T-helper 1 cell treated with Interleukin-12 subunit alpha and Interleukin-12 subunit beta and Interleukin-4 antibody, amounts not matched to agents 30 μg/mL and 1 μg/mL, for 36 hours (primary cell): ENCODE measurements around the gene TRAF3.

Source experiments
- H3K27ac Mint-ChIP-seq: one replicate; pipeline ENCODE4 v1.8.0; 2021; ENCODE audit warnings: mild to moderate bottlenecking, mixed read lengths
- H3K27me3 Mint-ChIP-seq: one replicate; pipeline ENCODE4 v1.8.0; 2021; ENCODE audit warnings: low read depth, mixed read lengths
- H3K36me3 Mint-ChIP-seq: one replicate; pipeline ENCODE4 v1.8.0; 2021; ENCODE audit warnings: low read depth, mixed read lengths
- H3K4me1 Mint-ChIP-seq: one replicate; pipeline ENCODE4 v1.8.0; 2021; ENCODE audit warnings: low read depth, mixed read lengths
- H3K4me3 Mint-ChIP-seq: one replicate; pipeline ENCODE4 v1.8.0; 2021; ENCODE audit warnings: mild to moderate bottlenecking, moderate library complexity, mixed read lengths
- H3K9me3 Mint-ChIP-seq: one replicate; pipeline ENCODE4 v1.8.0; 2021; ENCODE audit warnings: mixed read lengths

Gene TRAF3

DNA sequence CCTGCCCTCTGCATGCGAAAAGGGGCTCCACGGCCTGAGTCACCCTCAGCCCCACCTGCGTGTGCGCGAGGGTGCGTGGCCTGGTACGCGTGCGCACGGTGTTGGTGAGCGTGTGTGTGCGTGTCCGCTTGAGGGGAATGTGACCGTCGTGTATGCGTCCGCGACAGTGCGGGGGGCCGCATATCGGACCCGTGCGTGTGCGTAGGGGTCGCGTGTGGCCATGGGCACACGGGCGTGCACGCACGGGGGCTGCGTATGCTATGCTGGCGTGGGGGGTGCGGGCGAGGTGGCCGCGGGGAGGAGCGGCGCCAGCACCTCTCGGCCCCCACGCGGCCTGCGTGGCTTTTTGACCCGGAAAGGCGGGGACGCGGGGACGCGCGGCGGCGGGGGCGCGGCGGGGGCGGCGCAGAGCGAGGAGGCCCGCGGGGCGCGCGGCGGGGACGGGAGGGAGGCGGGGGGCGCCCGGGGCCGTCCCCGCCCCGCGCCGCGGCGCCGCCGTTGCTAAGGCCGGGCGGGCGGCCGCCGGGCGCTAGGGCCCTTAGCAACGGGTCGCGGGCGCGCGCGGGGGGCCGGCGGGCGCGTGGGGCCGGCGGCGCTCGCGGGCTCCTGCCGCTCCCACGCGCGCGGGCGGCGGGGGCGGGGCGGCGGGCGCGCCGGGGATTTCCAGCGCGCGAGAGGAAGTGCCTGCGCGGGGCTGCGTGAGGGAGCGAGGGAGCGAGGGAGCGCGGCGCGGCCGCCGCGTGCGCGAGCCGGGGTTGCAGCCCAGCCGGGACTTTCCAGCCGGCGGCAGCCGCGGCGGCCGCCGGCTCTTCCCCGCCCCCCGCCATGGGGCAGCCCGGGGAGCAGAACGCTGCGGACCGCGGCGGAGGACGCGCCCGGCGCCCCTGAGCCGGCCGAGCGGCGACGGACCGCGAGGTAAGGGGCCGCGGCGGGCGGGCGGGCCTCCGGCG is at the start of gene TRAF3:
TRAF3 (plus strand) TSS at position 689 of the 950 bp plus-strand sequence. CDS start 92,753 bp downstream, outside the sequence.
- peak within 1 kb of the TSS; percentile 92 for H3K27ac Mint-ChIP-seq
- peak within 1 kb of the TSS; percentile 89 for H3K4me3 Mint-ChIP-seq
- H3K4me1 Mint-ChIP-seq, result peaks cover 41% of the 10 kb centered on the region
- H3K9me3 Mint-ChIP-seq, result no peaks in the 10 kb centered on the region
- peaks cover 3% of the 10 kb centered on the region for H3K27me3 Mint-ChIP-seq
- peaks cover 28% of the 10 kb centered on the region for H3K36me3 Mint-ChIP-seq

DNA sequence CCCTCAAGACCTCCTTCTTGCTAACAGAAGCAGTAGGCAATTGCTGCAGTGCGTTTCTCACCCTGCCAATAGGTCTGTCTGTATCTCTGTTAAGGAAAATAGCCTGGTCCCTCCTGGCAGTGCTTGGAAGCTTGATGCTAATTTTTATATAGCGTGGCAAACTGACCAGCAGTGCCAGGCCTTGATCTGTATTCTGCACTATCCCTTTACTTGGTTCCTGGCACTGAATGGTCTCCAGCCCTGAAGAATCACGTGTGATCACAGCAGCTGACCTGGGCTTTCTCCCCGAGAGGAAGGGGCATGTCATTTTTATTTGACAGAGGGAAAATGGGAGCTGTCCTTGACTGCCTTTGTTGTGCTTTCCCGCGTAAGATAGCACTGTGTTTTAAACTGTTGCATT is 48.7 kb upstream of the TRAF3 start:
- Mint-ChIP-seq H3K27ac (no peak overlapping the region), H3K36me3 (peaks cover 19% of the 10 kb centered on the region), H3K4me3 (no peak overlapping the region), H3K9me3 (no peaks in the 10 kb centered on the region), H3K4me1 (no peaks in the 10 kb centered on the region), H3K27me3 (no peaks in the 10 kb centered on the region)

GRCh38 chr14:102729268-102729667 is 48.0 kb upstream of the TRAF3 start:
- peaks cover 16% of the 10 kb centered on the region for H3K36me3 Mint-ChIP-seq
- H3K27me3 Mint-ChIP-seq, result no peaks in the 10 kb centered on the region
- H3K4me3 Mint-ChIP-seq, result no peak overlapping the region
- H3K9me3 Mint-ChIP-seq, result no peaks in the 10 kb centered on the region
- no peaks in the 10 kb centered on the region for H3K4me1 Mint-ChIP-seq
- H3K27ac Mint-ChIP-seq, result no peak overlapping the region

GRCh38 chr14:102729825-102730224 is 47.4 kb upstream of the TRAF3 start:
- Mint-ChIP-seq H3K27me3 (no peaks in the 10 kb centered on the region), H3K27ac (no peak overlapping the region), H3K36me3 (peaks cover 13% of the 10 kb centered on the region), H3K4me3 (no peak overlapping the region), H3K4me1 (no peaks in the 10 kb centered on the region), H3K9me3 (no peaks in the 10 kb centered on the region)

DNA sequence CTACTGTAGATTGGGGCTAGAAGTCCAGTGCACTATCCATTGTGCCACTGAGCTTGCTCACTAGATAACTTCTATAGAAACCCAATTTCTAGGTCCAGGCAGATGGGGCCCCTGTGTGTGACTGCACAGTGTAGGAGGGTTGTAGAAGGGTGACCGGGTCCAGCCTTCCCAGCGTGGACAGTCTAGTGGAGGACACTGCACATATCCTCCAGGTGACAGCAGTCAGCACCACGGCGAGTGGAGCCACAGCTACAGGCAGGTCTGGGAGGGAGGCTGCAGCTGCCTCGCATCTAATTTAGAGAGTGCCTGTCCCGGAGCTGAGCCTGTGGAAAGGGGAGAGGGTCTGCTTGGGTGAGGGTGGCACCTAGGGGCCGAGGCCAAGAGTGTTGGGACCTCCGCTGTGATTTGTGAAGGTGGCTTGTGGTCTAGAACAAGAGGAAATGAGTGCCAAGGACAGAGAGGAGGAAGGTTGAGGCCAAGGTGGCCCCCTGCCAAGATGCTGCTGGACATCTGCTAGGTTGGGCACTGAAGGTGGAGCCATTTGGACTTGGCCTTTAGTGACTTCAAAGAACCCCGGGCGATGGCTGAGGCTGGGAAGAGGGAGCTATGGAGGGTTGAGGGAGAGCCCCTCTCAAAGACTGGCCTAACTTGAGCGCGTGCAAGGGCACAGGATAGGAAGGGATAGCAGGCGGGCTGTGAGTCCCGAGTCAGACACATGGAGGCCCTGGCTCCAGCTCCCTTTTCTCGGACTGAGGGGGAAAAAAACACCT is 46.0 kb upstream of the TRAF3 start:
- no peaks in the 10 kb centered on the region for H3K9me3 Mint-ChIP-seq
- no peaks in the 10 kb centered on the region for H3K27me3 Mint-ChIP-seq
- H3K36me3 Mint-ChIP-seq, result peaks cover 9% of the 10 kb centered on the region
- no peak overlapping the region for H3K4me3 Mint-ChIP-seq
- H3K4me1 Mint-ChIP-seq, result no peaks in the 10 kb centered on the region
- H3K27ac Mint-ChIP-seq, result peak overlapping the region; percentile 1

DNA sequence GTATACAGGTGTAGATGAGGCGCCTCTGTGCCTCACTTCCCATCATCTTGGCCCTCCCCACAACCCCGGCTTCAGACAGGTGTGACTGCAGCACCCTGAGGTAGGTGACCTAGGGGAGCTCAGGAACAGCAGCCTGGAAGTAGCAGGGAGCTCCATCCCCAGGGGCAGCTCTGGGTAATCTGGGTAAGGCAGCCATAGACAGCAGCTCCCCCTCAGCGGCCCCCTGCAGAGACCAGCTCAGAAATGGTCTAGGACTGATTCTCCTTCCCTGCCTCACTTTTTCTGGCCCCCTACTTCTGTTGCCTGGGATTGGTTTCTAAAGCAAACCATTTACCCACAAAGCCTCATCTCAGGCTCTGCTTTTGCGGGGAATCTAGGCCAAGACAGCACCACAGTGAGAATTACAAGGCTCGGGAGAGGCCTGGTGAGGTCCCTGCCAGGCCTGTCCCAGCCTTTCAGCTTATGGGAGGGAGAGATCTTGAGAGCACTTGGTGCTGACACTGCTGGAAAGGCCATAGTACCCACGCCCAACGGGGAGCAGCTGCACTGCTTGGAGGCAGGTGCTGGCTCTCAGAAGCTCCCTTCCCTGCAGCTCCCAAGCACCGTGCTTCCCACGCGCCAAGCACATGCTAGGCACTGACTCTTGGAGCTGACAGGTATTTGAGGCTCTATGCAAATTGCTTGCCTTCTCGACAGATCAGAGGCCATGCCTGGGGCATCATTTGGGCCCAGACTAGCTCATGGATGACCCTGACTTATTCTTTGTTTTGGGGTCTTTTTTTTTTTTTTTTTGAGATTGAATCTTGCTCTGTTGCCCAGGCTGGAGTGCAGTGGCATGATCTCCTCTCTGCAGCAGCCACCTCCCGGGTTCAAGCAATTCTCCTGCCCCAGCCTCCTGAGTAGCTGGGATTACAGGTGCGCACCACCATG is 45.1 kb upstream of the TRAF3 start:
- Mint-ChIP-seq H3K36me3 (peaks cover 3% of the 10 kb centered on the region), H3K27me3 (no peaks in the 10 kb centered on the region), H3K4me3 (no peak overlapping the region), H3K27ac (no peak overlapping the region), H3K9me3 (no peaks in the 10 kb centered on the region), H3K4me1 (no peaks in the 10 kb centered on the region)

- H3K4me1 Mint-ChIP-seq, result no peaks in the 10 kb centered on the region
- H3K27ac Mint-ChIP-seq, result no peak overlapping the region
- no peaks in the 10 kb centered on the region for H3K36me3 Mint-ChIP-seq
- no peak overlapping the region for H3K4me3 Mint-ChIP-seq
- no peaks in the 10 kb centered on the region for H3K27me3 Mint-ChIP-seq
- no peaks in the 10 kb centered on the region for H3K9me3 Mint-ChIP-seq
These were observed 44.3 kb upstream of the TRAF3 start for GRCh38 chr14:102732924-102733323.

DNA sequence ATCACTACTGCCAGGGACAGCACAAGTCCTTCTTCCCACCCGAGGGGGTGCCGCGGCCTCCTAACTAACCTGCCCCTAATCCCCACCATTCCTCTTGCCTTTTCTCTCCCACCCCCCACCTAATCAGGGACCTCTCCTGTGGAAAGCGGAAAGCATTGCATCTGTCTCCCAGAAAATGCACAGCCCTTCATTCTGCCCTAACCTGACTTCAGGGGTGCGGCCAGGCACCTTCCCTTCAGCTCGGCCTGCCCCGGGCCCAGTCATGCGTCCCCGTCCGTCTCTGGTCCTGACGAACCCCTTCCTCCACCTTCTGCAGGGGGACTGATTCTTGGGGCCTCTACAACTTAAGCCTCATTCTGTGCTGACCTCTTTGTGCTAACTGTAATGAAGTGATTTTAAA is 43.9 kb upstream of the TRAF3 start:
- Mint-ChIP-seq H3K27me3 (no peaks in the 10 kb centered on the region), H3K27ac (no peak overlapping the region), H3K9me3 (no peaks in the 10 kb centered on the region), H3K36me3 (no peaks in the 10 kb centered on the region), H3K4me3 (no peak overlapping the region), H3K4me1 (no peaks in the 10 kb centered on the region)

- Mint-ChIP-seq H3K27me3 (no peaks in the 10 kb centered on the region), H3K4me3 (no peak overlapping the region), H3K36me3 (no peaks in the 10 kb centered on the region), H3K4me1 (no peaks in the 10 kb centered on the region), H3K9me3 (no peaks in the 10 kb centered on the region), H3K27ac (no peak overlapping the region)
These were observed 42.8 kb upstream of the TRAF3 start for GRCh38 chr14:102734436-102734835.

DNA sequence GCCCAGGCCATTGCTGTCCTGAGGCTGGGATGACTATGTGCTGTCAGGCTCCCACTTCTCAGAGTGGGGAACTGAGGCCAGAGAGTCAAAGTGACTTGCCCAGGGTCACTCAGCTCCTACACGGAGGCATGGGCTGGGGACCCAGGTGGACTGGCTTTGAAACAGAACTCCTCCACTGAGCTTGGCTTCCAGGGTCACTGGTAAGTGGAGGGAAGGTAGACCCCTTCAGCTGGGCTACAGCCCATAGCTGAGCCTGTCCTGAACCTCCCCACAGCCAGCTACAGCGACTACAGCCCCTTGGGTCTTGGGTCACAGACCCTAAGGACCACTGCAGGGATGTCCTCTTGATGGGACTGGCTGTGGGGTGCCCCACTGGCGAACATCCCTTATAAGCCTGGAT is 40.3 kb upstream of the TRAF3 start:
- H3K4me1 Mint-ChIP-seq, result no peaks in the 10 kb centered on the region
- no peak overlapping the region for H3K27ac Mint-ChIP-seq
- no peak overlapping the region for H3K4me3 Mint-ChIP-seq
- H3K9me3 Mint-ChIP-seq, result no peaks in the 10 kb centered on the region
- H3K27me3 Mint-ChIP-seq, result no peaks in the 10 kb centered on the region
- peaks cover 1% of the 10 kb centered on the region for H3K36me3 Mint-ChIP-seq

GRCh38 chr14:102737402-102738372 is 39.6 kb upstream of the TRAF3 start:
- no peaks in the 10 kb centered on the region for H3K27me3 Mint-ChIP-seq
- no peak overlapping the region for H3K27ac Mint-ChIP-seq
- no peaks in the 10 kb centered on the region for H3K4me1 Mint-ChIP-seq
- H3K4me3 Mint-ChIP-seq, result no peak overlapping the region
- H3K36me3 Mint-ChIP-seq, result peaks cover 1% of the 10 kb centered on the region
- H3K9me3 Mint-ChIP-seq, result peaks cover under 1% of the 10 kb centered on the region

- H3K9me3 Mint-ChIP-seq, result peaks cover 3% of the 10 kb centered on the region
- peaks cover 1% of the 10 kb centered on the region for H3K36me3 Mint-ChIP-seq
- H3K4me3 Mint-ChIP-seq, result no peak overlapping the region
- no peaks in the 10 kb centered on the region for H3K27me3 Mint-ChIP-seq
- no peak overlapping the region for H3K27ac Mint-ChIP-seq
- no peaks in the 10 kb centered on the region for H3K4me1 Mint-ChIP-seq
These were observed 38.7 kb upstream of the TRAF3 start for GRCh38 chr14:102738373-102739189.

- Mint-ChIP-seq H3K27ac (no peak overlapping the region), H3K9me3 (peaks cover 3% of the 10 kb centered on the region), H3K4me1 (no peaks in the 10 kb centered on the region), H3K27me3 (no peaks in the 10 kb centered on the region), H3K4me3 (no peak overlapping the region), H3K36me3 (peaks cover 1% of the 10 kb centered on the region)
These were observed 38.1 kb upstream of the TRAF3 start for GRCh38 chr14:102739190-102739469.
